HepG2 (cell line): ENCODE measurements around the gene SLC31A2.

ENCODE experiments used
- POLR2G ChIP-seq: fragments of 200-400 bp; formaldehyde crosslinking; IDR thresholded peaks from 2 replicates; pipeline ENCODE4 v1.6.1; 2018; ENCODE audit warnings: mild to moderate bottlenecking, low read depth, low read length, moderate library complexity
- RFX3 ChIP-seq: IDR thresholded peaks from 2 replicates; pipeline ENCODE4 v1.6.1; 2016; ENCODE audit warnings: missing biosample characterization, missing genetic modification reagents
- ZBTB26 ChIP-seq: IDR thresholded peaks from 2 replicates; pipeline ENCODE4 v1.6.1; 2016; ENCODE audit warnings: missing compliant biosample characterization, missing genetic modification reagents, borderline replicate concordance
- ZNF670 ChIP-seq: sonication (generic); formaldehyde crosslinking; IDR thresholded peaks from 2 replicates; pipeline ENCODE4 v1.8.0; 2022; ENCODE audit warnings: mild to moderate bottlenecking, missing genetic modification reagents, borderline replicate concordance
- TF ChIP-seq, protein P1 (sequence below): sonication (generic); formaldehyde crosslinking; IDR thresholded peaks from 2 replicates; pipeline ENCODE4 v1.8.1; 2023; ENCODE audit warnings: mild to moderate bottlenecking, missing genetic modification reagents, borderline replicate concordance

DNA sequence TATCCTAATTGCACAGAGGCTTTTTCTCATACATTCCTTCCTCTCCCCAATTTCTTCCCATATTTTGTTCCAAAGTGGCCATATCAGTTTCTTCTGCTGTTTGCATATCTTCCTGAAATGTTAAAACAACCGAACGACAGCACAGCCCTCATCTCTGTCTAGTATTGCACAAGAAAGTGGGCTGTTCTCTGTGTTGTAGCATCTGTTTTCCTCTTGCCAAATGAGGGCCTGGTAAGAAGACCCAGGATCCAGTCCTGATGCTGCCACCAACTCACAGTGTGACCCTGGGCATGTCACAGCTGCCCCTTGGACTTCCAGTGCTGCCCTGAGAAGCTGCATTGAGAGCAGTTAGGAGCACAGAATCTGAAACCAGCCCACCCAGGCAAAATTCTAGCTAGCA lies 4.1 kb downstream of the SLC31A2 start:
- TF ChIP-seq POLR2G (no peak), ZBTB26 (CRISPR knock-in tag) (no peak), RFX3 (no peak), ZNF670 (no peak)
- TF ChIP-seq, protein P1, sequence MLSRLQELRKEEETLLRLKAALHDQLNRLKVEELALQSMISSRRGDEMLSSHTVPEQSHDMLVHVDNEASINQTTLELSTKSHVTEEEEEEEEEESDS (CRISPR knock-in tag): no peak
